Measurements from ENCODE around the gene AGAP1. TPM values are rescaled to one million over a fixed set of nuclear protein-coding genes. Genes with fewer than 3 reads are reported as not detected.

The AGAP1 gene
- total RNA-seq, 1 experiment from 2014 or later = 25.8 TPM

- Mint-ChIP-seq H3K4me1 (peaks cover 21 to 23% of the 10 kb centered on the region in 2 experiments), H3K4me3 (no peak overlapping the region), H3K9me3 (no peaks in the 10 kb centered on the region; a peak in 1 of 5 replicates), H3K27ac (no peak overlapping the region), H3K36me3 (ENCODE audit: insufficient read depth in 1 of 3, low read depth in 3 of 3) (peaks cover 0 to 4% (median 0%) of the 10 kb centered on the region in 3 experiments; a peak in 3 of 7 replicates), H3K27me3 (ENCODE audit: low read depth) (peaks cover 62% of the 10 kb centered on the region)
- no CpG with 5 or more reads among the region's 10 CpGs for WGBS (ENCODE audit: extremely low coverage, insufficient read length, low lambda C conversion rate)
- peaks cover 3% of the 10 kb centered on the region; the same call in 1 of the 2 replicates for H3K4me1 ChIP-seq (ENCODE audit: insufficient read depth, low read length)
- H4K5ac ChIP-seq (ENCODE audit: insufficient read length, low read depth, low read length) = no peak overlapping the region
- no peaks in the 10 kb centered on the region for H3K23me2 ChIP-seq (ENCODE audit: insufficient read length, low read depth, low read length, poor library complexity, severe bottlenecking)
- H4K91ac ChIP-seq (ENCODE audit: insufficient read length, low read depth, low read length) = no peak overlapping the region
- no peak overlapping the region for H2BK5ac ChIP-seq (ENCODE audit: insufficient read length, low read length)
- H3K79me2 ChIP-seq (ENCODE audit: insufficient read depth, low read length) = no peaks in the 10 kb centered on the region
- no peaks in the 10 kb centered on the region for H3K79me1 ChIP-seq (ENCODE audit: insufficient read depth, low read depth, low read length, poor library complexity, severe bottlenecking)
- no peaks in the 10 kb centered on the region for H3K27me3 ChIP-seq (ENCODE audit: insufficient read depth, low read length)
- no peak overlapping the region for H2BK120ac ChIP-seq (ENCODE audit: low read depth, low read length, poor library complexity, severe bottlenecking)
- H4K8ac ChIP-seq (replicated peaks; ENCODE audit: insufficient read length, low read depth, low read length) = no peak overlapping the region
- no peak overlapping the region for H3K56ac ChIP-seq (ENCODE audit: insufficient read length, low read depth, low read length)
- H2AK5ac ChIP-seq (ENCODE audit: insufficient read length, low read length) = no peak overlapping the region
- no peak overlapping the region for H3K18ac ChIP-seq (ENCODE audit: insufficient read length, low read depth, low read length)
- no peaks in the 10 kb centered on the region for H4K20me1 ChIP-seq (ENCODE audit: control insufficient read depth, insufficient read depth, insufficient read length)
- no peak overlapping the region for H2BK12ac ChIP-seq (ENCODE audit: insufficient read length, low read depth, low read length)
- no peak overlapping the region for H2AFZ ChIP-seq (ENCODE audit: low read length)
- TF ChIP-seq, protein P1, sequence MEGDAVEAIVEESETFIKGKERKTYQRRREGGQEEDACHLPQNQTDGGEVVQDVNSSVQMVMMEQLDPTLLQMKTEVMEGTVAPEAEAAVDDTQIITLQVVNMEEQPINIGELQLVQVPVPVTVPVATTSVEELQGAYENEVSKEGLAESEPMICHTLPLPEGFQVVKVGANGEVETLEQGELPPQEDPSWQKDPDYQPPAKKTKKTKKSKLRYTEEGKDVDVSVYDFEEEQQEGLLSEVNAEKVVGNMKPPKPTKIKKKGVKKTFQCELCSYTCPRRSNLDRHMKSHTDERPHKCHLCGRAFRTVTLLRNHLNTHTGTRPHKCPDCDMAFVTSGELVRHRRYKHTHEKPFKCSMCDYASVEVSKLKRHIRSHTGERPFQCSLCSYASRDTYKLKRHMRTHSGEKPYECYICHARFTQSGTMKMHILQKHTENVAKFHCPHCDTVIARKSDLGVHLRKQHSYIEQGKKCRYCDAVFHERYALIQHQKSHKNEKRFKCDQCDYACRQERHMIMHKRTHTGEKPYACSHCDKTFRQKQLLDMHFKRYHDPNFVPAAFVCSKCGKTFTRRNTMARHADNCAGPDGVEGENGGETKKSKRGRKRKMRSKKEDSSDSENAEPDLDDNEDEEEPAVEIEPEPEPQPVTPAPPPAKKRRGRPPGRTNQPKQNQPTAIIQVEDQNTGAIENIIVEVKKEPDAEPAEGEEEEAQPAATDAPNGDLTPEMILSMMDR (conservative IDR thresholded peaks at IDR 0.05) = no peak
- no peak overlapping the region for H3K9ac ChIP-seq (ENCODE audit: extremely low read depth, insufficient read length, low read length)
- H2BK20ac ChIP-seq (ENCODE audit: low read depth, low read length, poor library complexity, severe bottlenecking) = no peak overlapping the region
- H3T11ph ChIP-seq (ENCODE audit: low read length) = no peak overlapping the region
- no peak for DNase-seq
- no peak overlapping the region for H3K14ac ChIP-seq (ENCODE audit: insufficient read depth, low read length)
- no peaks in the 10 kb centered on the region for H3K9me3 ChIP-seq (ENCODE audit: control insufficient read depth, low read depth, low read length)
- H3K4me2 ChIP-seq (ENCODE audit: insufficient read depth, insufficient read length, low read length) = no peak overlapping the region
- H3K27ac ChIP-seq (ENCODE audit: insufficient read length, low read depth, low read length) = no peak overlapping the region
- H3K23ac ChIP-seq (ENCODE audit: insufficient read length, low read depth, low read length) = no peak overlapping the region
- H2BK15ac ChIP-seq (ENCODE audit: low read depth, low read length) = no peak overlapping the region
- H3K4ac ChIP-seq (ENCODE audit: low read depth, low read length) = no peak overlapping the region
These were observed 624.0 kb downstream of the AGAP1 start for GRCh38 chr2:236117861-236118269.

Measured in H9 (cell line).